HG03457 (cell line): Measurements from ENCODE around the gene KAT6B.
"Not testable (repeated sequence)": the region's sequence is repeated elsewhere in the genome, so short reads cannot be mapped to it uniquely, and the experiment has no call there.

Experiments
- ATAC-seq: cut with Tn5 transposase; IDR thresholded peaks from one replicate; pipeline ENCODE4 v1.9.1; 2021; ENCODE audit warnings: moderate number of reproducible peaks; ENCODE audit not compliant: unreplicated experiment

KAT6B gene

GRCh38 chr10:75030371-75030770 lies 204.0 kb downstream of the KAT6B start:
- no peak for ATAC-seq

- ATAC-seq: no peak
These were observed 205.7 kb downstream of the KAT6B start for GRCh38 chr10:75032119-75032518.

- no peak for ATAC-seq
These were observed 206.4 kb downstream of the KAT6B start for GRCh38 chr10:75032813-75033212.

GRCh38 chr10:75033399-75034130 lies 207.2 kb downstream of the KAT6B start:
- ATAC-seq: no peak

GRCh38 chr10:75034131-75034512 lies 207.7 kb downstream of the KAT6B start:
- no peak for ATAC-seq

GRCh38 chr10:75034714-75035258 lies 208.4 kb downstream of the KAT6B start:
- ATAC-seq: no peak

- no peak for ATAC-seq
These were observed 209.7 kb downstream of the KAT6B start for GRCh38 chr10:75035975-75036708.

- no peak for ATAC-seq
These were observed 211.1 kb downstream of the KAT6B start for GRCh38 chr10:75037171-75038153.

GRCh38 chr10:75038335-75038734 lies 211.9 kb downstream of the KAT6B start:
- ATAC-seq: no peak

- ATAC-seq: no peak
These were observed 214.2 kb downstream of the KAT6B start for GRCh38 chr10:75040576-75040975.

GRCh38 chr10:75042292-75042974 lies 216.0 kb downstream of the KAT6B start:
- no peak for ATAC-seq

- no peak for ATAC-seq
These were observed 217.1 kb downstream of the KAT6B start for GRCh38 chr10:75043256-75044131.

GRCh38 chr10:75048669-75049098 lies 222.3 kb downstream of the KAT6B start:
- no peak for ATAC-seq

GRCh38 chr10:75049316-75050148 lies 223.1 kb downstream of the KAT6B start:
- ATAC-seq: no peak

- ATAC-seq: no peak
These were observed 223.9 kb downstream of the KAT6B start for GRCh38 chr10:75050149-75050919.

- ATAC-seq: no peak
These were observed 224.9 kb downstream of the KAT6B start for GRCh38 chr10:75051308-75051707.

- ATAC-seq: not testable (repeated sequence)
These were observed 229.6 kb downstream of the KAT6B start for GRCh38 chr10:75055896-75056406.
